ENCODE results near the gene GFRAL. TPM values are rescaled to one million over a fixed set of nuclear protein-coding genes. Genes with fewer than 3 reads are reported as not detected.

GFRAL gene
- total RNA-seq, 1 donor from 2014 or later: not detected

DNA sequence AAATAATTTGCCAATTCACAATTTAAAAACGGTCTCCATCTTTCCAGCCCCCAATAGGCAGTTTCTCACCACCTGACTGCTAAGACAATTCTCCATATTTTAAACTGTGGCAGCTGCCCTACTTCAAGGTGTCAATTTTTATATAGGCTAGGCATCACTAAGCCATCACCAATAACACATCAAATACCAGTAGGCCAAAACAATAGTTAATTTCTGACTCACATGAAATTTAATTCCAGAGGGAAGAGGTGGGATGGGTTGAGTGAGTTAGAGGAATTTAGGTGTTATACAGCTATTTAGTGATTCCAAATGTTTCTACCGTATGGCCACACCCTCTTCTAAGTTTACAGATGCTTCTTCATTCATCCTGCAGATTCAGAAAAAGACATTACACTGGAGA lies 49.9 kb downstream of the GFRAL start:
- no peak for DNase-seq (ENCODE audit: low read depth)
- no peaks in the 10 kb centered on the region for H3K27me3 ChIP-seq (ENCODE audit: control insufficient read depth, insufficient read depth, low read length)

DNA sequence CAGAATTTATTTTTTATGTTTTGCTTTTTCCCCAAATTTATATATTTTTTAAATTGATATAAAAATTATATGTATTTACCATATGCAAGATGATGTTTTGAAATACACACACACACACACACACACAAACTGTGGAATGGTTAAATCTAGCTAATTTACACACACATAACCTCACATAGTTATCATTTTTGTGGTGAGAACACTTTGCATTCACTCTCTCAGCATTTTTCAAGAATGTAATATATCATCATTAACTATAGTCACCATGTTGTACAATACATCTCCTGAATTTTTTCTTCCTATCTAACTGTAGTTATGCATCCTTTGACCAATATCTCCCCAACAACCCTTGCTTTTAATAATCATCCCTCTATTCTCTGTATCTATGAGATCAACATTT lies 52.2 kb downstream of the GFRAL start:
- H3K4me3 ChIP-seq (ENCODE audit: low read depth, low read length): no peak overlapping the region
- no peak for DNase-seq (ENCODE audit: low read depth)
- TF ChIP-seq, protein P1, sequence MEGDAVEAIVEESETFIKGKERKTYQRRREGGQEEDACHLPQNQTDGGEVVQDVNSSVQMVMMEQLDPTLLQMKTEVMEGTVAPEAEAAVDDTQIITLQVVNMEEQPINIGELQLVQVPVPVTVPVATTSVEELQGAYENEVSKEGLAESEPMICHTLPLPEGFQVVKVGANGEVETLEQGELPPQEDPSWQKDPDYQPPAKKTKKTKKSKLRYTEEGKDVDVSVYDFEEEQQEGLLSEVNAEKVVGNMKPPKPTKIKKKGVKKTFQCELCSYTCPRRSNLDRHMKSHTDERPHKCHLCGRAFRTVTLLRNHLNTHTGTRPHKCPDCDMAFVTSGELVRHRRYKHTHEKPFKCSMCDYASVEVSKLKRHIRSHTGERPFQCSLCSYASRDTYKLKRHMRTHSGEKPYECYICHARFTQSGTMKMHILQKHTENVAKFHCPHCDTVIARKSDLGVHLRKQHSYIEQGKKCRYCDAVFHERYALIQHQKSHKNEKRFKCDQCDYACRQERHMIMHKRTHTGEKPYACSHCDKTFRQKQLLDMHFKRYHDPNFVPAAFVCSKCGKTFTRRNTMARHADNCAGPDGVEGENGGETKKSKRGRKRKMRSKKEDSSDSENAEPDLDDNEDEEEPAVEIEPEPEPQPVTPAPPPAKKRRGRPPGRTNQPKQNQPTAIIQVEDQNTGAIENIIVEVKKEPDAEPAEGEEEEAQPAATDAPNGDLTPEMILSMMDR (IDR thresholded peaks at IDR 0.05; ENCODE audit: insufficient read depth, low read length, poor library complexity, severe bottlenecking): no peak
- H3K36me3 ChIP-seq (ENCODE audit: control insufficient read depth, insufficient read depth, low read length): no peaks in the 10 kb centered on the region
- no peaks in the 10 kb centered on the region for H3K27me3 ChIP-seq (ENCODE audit: control insufficient read depth, insufficient read depth, low read length)

More for the DNA sequence above, 49.9 kb downstream of the GFRAL start:
- H3K36me3 ChIP-seq (ENCODE audit: control insufficient read depth, insufficient read depth, low read length): no peaks in the 10 kb centered on the region
- no peak overlapping the region for H3K4me3 ChIP-seq (ENCODE audit: low read depth, low read length)
- TF ChIP-seq, protein P1 (IDR thresholded peaks at IDR 0.05; ENCODE audit: insufficient read depth, low read length, poor library complexity, severe bottlenecking): no peak

DNA sequence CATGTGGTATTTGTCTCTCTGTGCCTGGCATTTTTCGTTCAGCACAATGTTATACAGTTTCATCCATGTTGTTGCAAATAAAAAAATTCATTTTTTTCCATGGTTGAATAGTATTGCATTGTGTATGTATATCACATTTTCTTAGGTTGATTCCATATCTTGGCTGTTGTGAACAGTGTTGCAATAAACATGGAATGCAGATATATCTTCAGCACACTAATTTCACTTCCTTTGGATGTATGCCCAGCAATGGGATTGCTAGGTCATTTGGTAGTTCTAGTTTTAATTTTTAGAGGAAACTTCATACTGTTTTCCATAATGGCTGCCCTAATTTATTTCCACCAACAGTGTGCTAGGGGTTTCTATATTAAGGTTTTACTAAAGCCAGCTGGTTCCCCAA lies 52.6 kb downstream of the GFRAL start:
- no peak for DNase-seq (ENCODE audit: low read depth)
- Histone ChIP-seq H3K36me3 (ENCODE audit: control insufficient read depth, insufficient read depth, low read length) (no peaks in the 10 kb centered on the region), H3K27me3 (ENCODE audit: control insufficient read depth, insufficient read depth, low read length) (no peaks in the 10 kb centered on the region), H3K4me3 (ENCODE audit: low read depth, low read length) (no peak overlapping the region)
- TF ChIP-seq, protein P1 (IDR thresholded peaks at IDR 0.05; ENCODE audit: insufficient read depth, low read length, poor library complexity, severe bottlenecking): no peak

DNA sequence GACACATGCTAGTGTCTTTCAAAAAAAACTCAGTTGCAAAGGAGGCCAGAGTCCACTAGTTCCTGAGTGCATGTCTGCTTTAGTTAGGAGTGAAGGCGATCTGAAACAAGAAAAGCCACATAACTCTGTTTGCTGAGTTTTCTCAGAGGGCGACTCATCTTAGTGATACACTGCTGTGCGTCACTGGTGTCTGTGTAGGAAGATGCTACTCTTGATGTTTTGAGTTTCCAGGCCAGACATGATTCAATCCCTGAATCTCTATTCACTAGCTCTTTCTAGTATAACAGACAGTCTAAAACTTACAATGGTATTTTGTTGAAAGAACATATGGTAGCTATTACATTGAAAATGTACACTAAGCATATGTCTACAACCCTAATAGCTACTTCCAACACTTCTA lies 60.9 kb downstream of the GFRAL start:
- Histone ChIP-seq H3K4me3 (ENCODE audit: low read depth, low read length) (no peak overlapping the region), H3K27me3 (ENCODE audit: control insufficient read depth, insufficient read depth, low read length) (no peaks in the 10 kb centered on the region), H3K36me3 (ENCODE audit: control insufficient read depth, insufficient read depth, low read length) (no peaks in the 10 kb centered on the region)
- TF ChIP-seq, protein P1 (IDR thresholded peaks at IDR 0.05; ENCODE audit: insufficient read depth, low read length, poor library complexity, severe bottlenecking): no peak
- no peak for DNase-seq (ENCODE audit: low read depth)

DNA sequence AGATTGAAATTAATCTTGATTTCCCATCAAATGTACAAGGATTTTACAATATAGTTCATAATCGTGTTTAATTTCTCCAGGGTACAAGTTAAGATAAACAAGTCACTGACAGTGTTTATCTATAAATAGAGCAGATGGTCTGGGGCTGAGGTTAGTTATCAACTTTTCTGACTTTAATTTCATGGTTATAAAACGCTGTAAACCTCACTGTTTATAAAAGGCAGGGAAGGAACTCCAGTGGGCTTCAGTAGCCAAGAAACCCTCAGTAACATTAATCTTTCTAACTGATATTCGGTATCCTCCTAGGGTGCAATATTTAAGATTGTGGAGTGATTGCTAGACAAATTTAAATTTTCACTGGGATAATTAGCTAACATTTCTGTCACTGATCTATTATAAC lies 68.6 kb downstream of the GFRAL start:
- Histone ChIP-seq H3K27me3 (ENCODE audit: control insufficient read depth, insufficient read depth, low read length) (no peaks in the 10 kb centered on the region), H3K36me3 (ENCODE audit: control insufficient read depth, insufficient read depth, low read length) (no peaks in the 10 kb centered on the region), H3K4me3 (ENCODE audit: low read depth, low read length) (no peak overlapping the region)
- TF ChIP-seq, protein P1 (IDR thresholded peaks at IDR 0.05; ENCODE audit: insufficient read depth, low read length, poor library complexity, severe bottlenecking): no peak
- DNase-seq (ENCODE audit: low read depth): no peak

DNA sequence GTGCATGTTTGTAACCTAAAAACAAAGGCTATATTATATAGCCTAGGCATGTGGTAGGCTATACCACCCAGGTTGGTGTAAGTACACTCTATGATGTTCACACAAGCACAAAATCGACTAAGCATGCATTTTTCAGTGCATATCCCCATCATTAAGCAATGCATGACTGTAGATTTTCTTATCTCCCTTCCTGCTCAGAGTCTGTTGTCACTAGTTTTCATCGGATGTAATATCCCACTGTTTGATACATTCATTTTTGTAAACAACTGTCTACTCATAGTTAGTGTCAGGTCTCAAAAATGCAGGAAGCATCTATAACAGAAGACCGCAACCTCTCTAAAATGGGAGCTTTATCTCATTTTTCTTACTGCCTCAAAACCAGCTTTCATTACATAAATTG lies 70.7 kb downstream of the GFRAL start:
- TF ChIP-seq, protein P1 (IDR thresholded peaks at IDR 0.05; ENCODE audit: insufficient read depth, low read length, poor library complexity, severe bottlenecking): no peak
- DNase-seq (ENCODE audit: low read depth): no peak
- Histone ChIP-seq H3K4me3 (ENCODE audit: low read depth, low read length) (no peak overlapping the region), H3K27me3 (ENCODE audit: control insufficient read depth, insufficient read depth, low read length) (no peaks in the 10 kb centered on the region), H3K36me3 (ENCODE audit: control insufficient read depth, insufficient read depth, low read length) (no peaks in the 10 kb centered on the region)
